ENCODE measurements around the gene CBLC.

CBLC gene

GRCh38 chr19:44746616-44746945, 31.1 kb upstream of the CBLC start:
- DNase-seq (ENCODE audit: low read depth): no peak
- TF ChIP-seq CTCF (conservative IDR thresholded peaks at IDR 0.05; ENCODE audit: low read depth, low read length): no peak
- H3K4me3 ChIP-seq (ENCODE audit: low read length): no peak overlapping the region

DNA sequence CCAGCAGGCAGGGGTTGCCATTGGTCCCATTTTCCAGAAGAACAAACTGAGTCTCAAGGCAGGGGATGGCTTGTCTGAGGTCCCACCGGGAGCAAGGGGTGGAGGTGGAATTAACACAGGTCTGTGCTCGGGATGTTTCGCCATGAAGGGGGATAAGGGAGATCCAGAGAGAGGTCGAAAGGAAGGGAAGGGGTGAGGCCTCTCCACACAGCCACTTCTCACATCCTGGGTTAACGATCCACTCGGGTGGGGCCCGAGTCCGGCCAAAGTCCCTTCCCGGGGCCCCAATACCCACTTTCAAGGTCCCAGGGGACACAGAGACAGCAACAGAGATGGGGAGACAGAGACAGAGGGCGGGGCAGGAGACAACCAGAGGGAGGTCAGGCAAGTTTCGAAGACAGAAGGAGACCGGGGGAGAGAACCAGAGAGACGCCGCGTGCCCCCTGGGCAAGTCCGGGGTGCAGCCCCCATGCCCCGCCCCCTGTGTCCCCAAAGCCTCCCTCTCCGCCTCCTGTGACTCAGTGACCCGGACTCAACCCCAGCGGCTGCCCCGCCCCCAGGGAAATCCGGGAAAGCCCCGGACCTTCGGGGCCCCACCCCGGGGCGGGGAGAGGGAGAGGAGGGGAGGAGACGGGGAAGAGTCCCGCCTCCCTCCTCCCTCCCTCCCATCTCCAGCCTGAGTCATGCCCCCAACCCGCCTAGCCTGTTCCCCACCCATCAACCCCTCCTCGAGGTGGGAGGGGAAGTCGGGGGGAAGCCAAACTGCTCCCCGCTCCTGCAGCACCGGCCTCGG, 30.5 kb upstream of the CBLC start:
- peak overlapping the region; percentile 61 for H3K4me3 ChIP-seq (ENCODE audit: low read length)
- peak; percentile 72 for DNase-seq (ENCODE audit: low read depth)
- TF ChIP-seq CTCF (conservative IDR thresholded peaks at IDR 0.05; ENCODE audit: low read depth, low read length): no peak

- TF ChIP-seq CTCF (conservative IDR thresholded peaks at IDR 0.05; ENCODE audit: low read depth, low read length): no peak
- no peak for DNase-seq (ENCODE audit: low read depth)
- H3K4me3 ChIP-seq (ENCODE audit: low read length): peak overlapping the region; percentile 61
Observed at GRCh38 chr19:44747739-44748425, 29.8 kb upstream of the CBLC start.

GRCh38 chr19:44748426-44749254, 29.1 kb upstream of the CBLC start, which contains the start of gene BCL3:
TSS of gene BCL3 (plus strand) at chr19:44748708. CDS start at chr19:44748791, 83 bp downstream.
- TF ChIP-seq CTCF (conservative IDR thresholded peaks at IDR 0.05; ENCODE audit: low read depth, low read length): no peak
- DNase-seq (ENCODE audit: low read depth): no peak
- H3K4me3 ChIP-seq (ENCODE audit: low read length): peak within 1 kb of the TSS; percentile 65

- no peak for DNase-seq (ENCODE audit: low read depth)
- TF ChIP-seq CTCF (conservative IDR thresholded peaks at IDR 0.05; ENCODE audit: low read depth, low read length): no peak
- H3K4me3 ChIP-seq (ENCODE audit: low read length): peak overlapping the region; percentile 65
Observed at GRCh38 chr19:44749292-44749691, 28.4 kb upstream of the CBLC start.

DNA sequence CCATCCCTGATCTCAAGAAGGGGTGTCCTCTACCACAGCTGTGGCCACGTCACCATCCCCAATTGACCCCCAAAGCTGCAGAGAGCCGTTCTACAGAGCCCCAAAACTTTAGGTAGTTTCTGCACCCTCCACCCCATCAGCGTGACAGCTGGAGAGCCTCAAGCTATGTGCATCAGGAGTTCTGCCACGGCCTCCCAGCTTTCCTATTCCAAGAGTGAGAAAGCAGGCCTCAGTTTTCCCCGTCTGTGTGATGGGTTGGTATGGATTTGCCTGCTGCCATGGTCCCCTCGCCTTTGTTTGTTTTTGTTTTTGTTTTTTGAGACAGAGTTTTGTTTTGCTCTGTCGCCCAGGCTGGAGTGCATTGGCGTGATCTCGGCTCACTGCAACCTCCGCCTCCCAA, 27.7 kb upstream of the CBLC start:
- H3K4me3 ChIP-seq (ENCODE audit: low read length): peak overlapping the region; percentile 65
- no peak for TF ChIP-seq CTCF (conservative IDR thresholded peaks at IDR 0.05; ENCODE audit: low read depth, low read length)
- no peak for DNase-seq (ENCODE audit: low read depth)
